ENCODE data around the gene HSPA12A. TPM values are rescaled to one million over a fixed set of nuclear protein-coding genes. Genes with fewer than 3 reads are reported as not detected.
A peak's percentile ranks its signal among the peaks of the same experiment; 100 is the strongest.

HSPA12A gene
- polyA plus RNA-seq, 1 experiment: 20.5 TPM

DNA sequence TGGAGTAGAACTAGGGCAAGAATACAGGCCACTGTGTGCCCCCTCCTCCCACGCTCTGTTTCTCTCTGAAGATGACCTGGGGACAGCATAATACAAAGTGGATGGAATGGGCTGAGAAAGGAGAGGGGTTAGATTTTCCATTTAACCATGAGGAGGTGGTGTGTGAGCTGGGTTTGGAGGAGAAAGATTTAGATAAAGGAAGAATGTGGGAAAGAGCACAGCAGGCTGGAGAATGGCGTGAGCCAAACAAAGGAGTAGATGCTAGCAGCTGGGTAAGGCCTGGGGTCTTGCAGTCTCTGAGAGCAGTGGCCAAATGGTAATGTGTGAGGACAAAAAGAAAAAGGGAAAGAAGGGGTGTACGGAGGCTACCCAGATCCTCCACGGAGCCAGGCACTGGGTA is 113.0 kb downstream of the HSPA12A start:
- peaks cover 2% of the 10 kb centered on the region for H3K27me3 ChIP-seq (ENCODE audit: control insufficient read depth, insufficient read depth, low read length)
- POLR2A ChIA-PET: no interaction called here
- no peak for DNase-seq (ENCODE audit: low read depth, low spot score)
- H3K4me3 ChIP-seq (ENCODE audit: low read depth, low read length): no peak overlapping the region
- no peak overlapping the region for H3K27ac ChIP-seq (ENCODE audit: low read depth, low read length)
- CTCF ChIA-PET: interaction anchor here (1.5 to 5.9 kb wide), 2 partner anchors 159 to 185 kb away, joined by 4 to 47 read pairs; no protein-coding TSS in a partner anchor
- H3K9me3 ChIP-seq (ENCODE audit: control insufficient read depth, insufficient read depth, low read length): no peaks in the 10 kb centered on the region
- TF ChIP-seq, protein P1, sequence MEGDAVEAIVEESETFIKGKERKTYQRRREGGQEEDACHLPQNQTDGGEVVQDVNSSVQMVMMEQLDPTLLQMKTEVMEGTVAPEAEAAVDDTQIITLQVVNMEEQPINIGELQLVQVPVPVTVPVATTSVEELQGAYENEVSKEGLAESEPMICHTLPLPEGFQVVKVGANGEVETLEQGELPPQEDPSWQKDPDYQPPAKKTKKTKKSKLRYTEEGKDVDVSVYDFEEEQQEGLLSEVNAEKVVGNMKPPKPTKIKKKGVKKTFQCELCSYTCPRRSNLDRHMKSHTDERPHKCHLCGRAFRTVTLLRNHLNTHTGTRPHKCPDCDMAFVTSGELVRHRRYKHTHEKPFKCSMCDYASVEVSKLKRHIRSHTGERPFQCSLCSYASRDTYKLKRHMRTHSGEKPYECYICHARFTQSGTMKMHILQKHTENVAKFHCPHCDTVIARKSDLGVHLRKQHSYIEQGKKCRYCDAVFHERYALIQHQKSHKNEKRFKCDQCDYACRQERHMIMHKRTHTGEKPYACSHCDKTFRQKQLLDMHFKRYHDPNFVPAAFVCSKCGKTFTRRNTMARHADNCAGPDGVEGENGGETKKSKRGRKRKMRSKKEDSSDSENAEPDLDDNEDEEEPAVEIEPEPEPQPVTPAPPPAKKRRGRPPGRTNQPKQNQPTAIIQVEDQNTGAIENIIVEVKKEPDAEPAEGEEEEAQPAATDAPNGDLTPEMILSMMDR (IDR thresholded peaks at IDR 0.05; ENCODE audit: low read depth, low read length): no peak

DNA sequence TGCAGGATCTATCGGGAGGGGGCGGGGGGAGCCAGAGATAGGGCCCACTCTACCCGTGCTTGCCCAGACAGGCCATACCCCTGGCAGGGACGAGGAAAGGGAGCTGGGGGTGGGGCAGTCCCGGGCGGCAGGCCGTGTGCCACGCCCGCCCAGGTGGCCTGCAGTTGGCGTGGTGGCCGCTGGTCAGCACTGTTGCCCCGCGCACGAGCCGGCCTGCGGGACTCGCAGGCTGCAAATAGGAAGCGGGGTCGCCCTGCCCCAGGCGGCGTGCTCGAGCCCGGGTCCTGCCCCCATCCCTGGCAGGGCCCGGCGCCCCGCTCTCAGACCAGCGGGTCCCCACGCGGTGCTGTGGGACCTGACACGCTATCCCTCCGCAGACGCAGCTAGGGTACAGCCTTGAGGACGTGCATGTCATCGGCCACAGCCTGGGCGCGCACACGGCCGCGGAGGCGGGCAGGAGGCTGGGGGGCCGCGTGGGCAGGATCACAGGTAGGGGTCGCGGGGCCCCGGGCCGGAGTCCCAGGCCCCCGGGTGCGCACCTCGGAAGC is 114.9 kb downstream of the HSPA12A start:
- Histone ChIP-seq H3K27ac (ENCODE audit: low read depth, low read length) (no peak overlapping the region), H3K4me3 (ENCODE audit: low read depth, low read length) (peak overlapping the region; percentile 31; the same call in 1 of the 2 replicates), H3K27me3 (ENCODE audit: control insufficient read depth, insufficient read depth, low read length) (peaks cover 6% of the 10 kb centered on the region), H3K9me3 (ENCODE audit: control insufficient read depth, insufficient read depth, low read length) (no peaks in the 10 kb centered on the region)
- ChIA-PET POLR2A (no interaction called here), CTCF (interaction anchor here (0.6 to 5.9 kb wide), 3 partner anchors 161 to 605 kb away, joined by 3 to 47 read pairs (median 4); no protein-coding TSS in a partner anchor)
- DNase-seq (ENCODE audit: low read depth, low spot score): no peak
- TF ChIP-seq, protein P1 (IDR thresholded peaks at IDR 0.05; ENCODE audit: low read depth, low read length): peak; percentile 45

DNA sequence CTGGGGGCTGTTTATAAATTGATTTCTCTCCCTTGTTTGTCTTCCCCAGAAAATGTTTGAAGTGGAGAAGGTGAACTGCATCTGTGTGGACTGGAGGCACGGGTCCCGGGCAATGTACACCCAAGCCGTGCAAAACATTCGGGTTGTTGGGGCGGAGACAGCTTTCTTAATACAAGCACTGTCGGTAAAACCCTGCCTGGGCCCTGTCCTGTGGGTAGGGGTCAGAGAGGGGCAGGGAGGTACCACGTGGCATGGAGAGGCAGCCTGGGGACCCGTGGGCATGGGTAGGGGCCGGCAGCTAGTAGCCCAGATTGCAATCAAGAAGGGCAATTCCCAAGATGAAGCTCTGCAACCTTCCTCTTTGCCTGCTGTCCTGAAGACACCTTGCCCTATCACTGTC is 115.6 kb downstream of the HSPA12A start:
- DNase-seq (ENCODE audit: low read depth, low spot score): no peak
- TF ChIP-seq, protein P1 (IDR thresholded peaks at IDR 0.05; ENCODE audit: low read depth, low read length): no peak
- ChIA-PET CTCF (interaction anchor here (1.3 to 5.9 kb wide), 2 partner anchors 161 to 164 kb away, joined by 4 to 47 read pairs; no protein-coding TSS in a partner anchor), POLR2A (no interaction called here)
- H3K9me3 ChIP-seq (ENCODE audit: control insufficient read depth, insufficient read depth, low read length): no peaks in the 10 kb centered on the region
- no peak overlapping the region for H3K27ac ChIP-seq (ENCODE audit: low read depth, low read length)
- H3K4me3 ChIP-seq (ENCODE audit: low read depth, low read length): no peak overlapping the region
- H3K27me3 ChIP-seq (ENCODE audit: control insufficient read depth, insufficient read depth, low read length): peaks cover 6% of the 10 kb centered on the region

DNA sequence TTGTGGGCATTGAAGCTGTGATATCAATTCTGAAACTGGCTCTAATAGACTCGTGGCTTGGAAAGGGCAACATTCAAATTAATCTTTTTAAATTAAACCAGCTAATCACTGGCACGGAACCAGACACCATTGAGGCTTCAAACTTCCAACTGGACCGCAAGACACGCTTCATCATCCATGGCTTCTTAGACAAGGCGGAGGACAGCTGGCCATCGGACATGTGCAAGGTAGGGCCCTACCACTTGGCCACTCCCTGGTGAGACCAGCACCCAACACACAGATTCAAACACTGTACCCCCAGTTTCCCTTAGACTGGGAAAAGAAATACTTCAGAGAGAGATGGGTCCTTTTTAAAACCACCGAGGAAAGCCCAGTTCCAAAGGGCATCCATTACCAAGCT is 116.5 kb downstream of the HSPA12A start:
- CTCF ChIA-PET: interaction anchor here (5.9 kb wide), 1 partner anchor 162 kb away, joined by 47 read pairs; no protein-coding TSS in a partner anchor
- Histone ChIP-seq H3K27me3 (ENCODE audit: control insufficient read depth, insufficient read depth, low read length) (peaks cover 6% of the 10 kb centered on the region), H3K27ac (ENCODE audit: low read depth, low read length) (no peak overlapping the region), H3K4me3 (ENCODE audit: low read depth, low read length) (no peak overlapping the region), H3K9me3 (ENCODE audit: control insufficient read depth, insufficient read depth, low read length) (no peaks in the 10 kb centered on the region)
- TF ChIP-seq, protein P1 (IDR thresholded peaks at IDR 0.05; ENCODE audit: low read depth, low read length): no peak
- no peak for DNase-seq (ENCODE audit: low read depth, low spot score)
- POLR2A ChIA-PET: no interaction called here

DNA sequence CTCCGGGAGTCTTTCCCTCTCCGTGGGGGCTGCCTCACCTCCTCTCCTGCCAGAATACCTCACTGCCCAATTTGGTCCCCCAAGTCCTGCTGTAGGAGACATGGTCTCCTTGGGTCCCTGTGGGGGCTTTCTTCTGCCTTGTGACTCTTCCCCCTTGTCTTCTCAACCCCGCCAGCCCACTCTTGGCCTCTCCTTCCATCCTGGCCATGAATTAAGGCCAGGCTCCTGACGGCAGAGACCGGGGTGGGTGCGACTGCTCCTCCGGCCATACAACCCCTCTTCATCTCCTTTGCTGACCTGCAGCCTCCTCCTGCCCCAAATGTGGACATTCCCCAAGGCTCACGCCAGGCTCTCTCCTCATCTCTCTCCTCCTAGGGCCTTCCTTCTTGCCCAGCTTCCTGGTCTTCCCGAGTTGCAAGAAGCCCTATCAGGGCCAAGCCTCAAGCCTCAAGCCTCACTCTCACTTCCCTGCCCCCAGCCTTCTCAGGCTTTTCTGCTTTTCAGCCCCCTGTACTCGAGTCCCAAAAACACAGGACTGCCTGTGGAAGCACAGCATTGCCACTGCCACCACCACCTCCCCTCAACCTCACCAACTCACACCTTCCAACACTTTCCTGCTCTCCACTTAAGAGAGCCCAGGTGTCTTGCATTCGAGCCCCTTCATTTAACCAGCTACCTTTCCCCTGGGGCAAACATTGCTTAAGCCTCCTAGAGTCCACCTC is 120.3 kb downstream of the HSPA12A start:
- peaks cover 3% of the 10 kb centered on the region for H3K27me3 ChIP-seq (ENCODE audit: control insufficient read depth, insufficient read depth, low read length)
- TF ChIP-seq, protein P1 (IDR thresholded peaks at IDR 0.05; ENCODE audit: low read depth, low read length): no peak
- POLR2A ChIA-PET: no interaction called here
- CTCF ChIA-PET: no interaction called here
- no peaks in the 10 kb centered on the region for H3K9me3 ChIP-seq (ENCODE audit: control insufficient read depth, insufficient read depth, low read length)
- H3K4me3 ChIP-seq (ENCODE audit: low read depth, low read length): no peak overlapping the region
- no peak for DNase-seq (ENCODE audit: low read depth, low spot score)
- H3K27ac ChIP-seq (ENCODE audit: low read depth, low read length): no peak overlapping the region
